SU-DHL-6 (cell line): ENCODE data around the gene CCNDBP1.
"Not testable (repeated sequence)": the region's sequence is repeated elsewhere in the genome, so short reads cannot be mapped to it uniquely, and the experiment has no call there.

Experiments
- CTCF ChIP-seq: fragments of 200-600 bp; sonication (generic); IDR thresholded peaks from one replicate; pipeline ENCODE4 v1.5.1; 2017; ENCODE audit warnings: antibody characterized with exemption, mild to moderate bottlenecking, low read length, moderate library complexity; ENCODE audit not compliant: insufficient read depth, poor library complexity, severe bottlenecking
- EZH2phosphoT487 ChIP-seq: fragments of 200-600 bp; sonication (generic), shearing (Covaris generic); conservative IDR thresholded peaks from 2 replicates; pipeline ENCODE4 v1.6.1; 2018; ENCODE audit warnings: mild to moderate bottlenecking, antibody characterized with exemption, low read length, moderate library complexity, mixed read lengths

GRCh38 chr15:43177147-43177546, 8.1 kb upstream of the CCNDBP1 start:
- TF ChIP-seq CTCF, EZH2phosphoT487: not testable (repeated sequence)
